Measurements from ENCODE around the gene NLRP5. TPM values are rescaled to one million over a fixed set of nuclear protein-coding genes. Genes with fewer than 3 reads are reported as not detected.

NLRP5 gene
- total RNA-seq, 1 experiment from 2014 or later: not detected

GRCh38 chr19:56092685-56093631, 106.4 kb downstream of the NLRP5 start:
- no peak for DNase-seq
- intact Hi-C loops (cut with micrococcal nuclease; ENCODE audit: unreplicated experiment): no loop called here
- Histone ChIP-seq H3K27me3 (replicated peaks; ENCODE audit: control insufficient read depth, insufficient read depth, low read length) (no peaks in the 10 kb centered on the region), H3K4me3 (ENCODE audit: low read depth, low read length) (no peak overlapping the region), H3K4me1 (no peaks in the 10 kb centered on the region), H3K36me3 (ENCODE audit: control insufficient read depth, insufficient read depth, low read length) (peaks cover 1% of the 10 kb centered on the region), H3K9me3 (no peaks in the 10 kb centered on the region)
- no peak for TF ChIP-seq CTCF (IDR thresholded peaks at IDR 0.05; ENCODE audit: insufficient read depth in 1 of 2, low read depth in 1 of 2, low read length in 1 of 2, severe bottlenecking in 1 of 2, unreplicated experiment in 1 of 2)
- BruUV-seq (replicated peaks): no TSS peak
- H3K4me1 Mint-ChIP-seq (ENCODE audit: low read depth, unreplicated experiment): no peaks in the 10 kb centered on the region
- peak overlapping the region; percentile 2 for H3K27ac Mint-ChIP-seq (ENCODE audit: unreplicated experiment)
- ChIA-PET CTCF (no interaction called here), POLR2A (no interaction called here)
- no peaks in the 10 kb centered on the region for H3K27me3 Mint-ChIP-seq (ENCODE audit: insufficient read depth, unreplicated experiment)
- peaks cover 84% of the 10 kb centered on the region for H3K36me3 Mint-ChIP-seq (ENCODE audit: insufficient read depth, unreplicated experiment)
- no peaks in the 10 kb centered on the region for H3K9me3 Mint-ChIP-seq (ENCODE audit: unreplicated experiment)
- no peak overlapping the region for H3K4me3 Mint-ChIP-seq (ENCODE audit: unreplicated experiment)

GRCh38 chr19:56094449-56094848, 107.9 kb downstream of the NLRP5 start:
- no peak for DNase-seq
- ChIA-PET CTCF (no interaction called here), POLR2A (no interaction called here)
- Histone ChIP-seq H3K36me3 (ENCODE audit: control insufficient read depth, insufficient read depth, low read length) (peaks cover 2% of the 10 kb centered on the region), H3K9me3 (no peaks in the 10 kb centered on the region), H3K4me1 (no peaks in the 10 kb centered on the region), H3K4me3 (ENCODE audit: low read depth, low read length) (no peak overlapping the region), H3K27me3 (replicated peaks; ENCODE audit: control insufficient read depth, insufficient read depth, low read length) (no peaks in the 10 kb centered on the region)
- H3K4me1 Mint-ChIP-seq (ENCODE audit: low read depth, unreplicated experiment): no peaks in the 10 kb centered on the region
- no peak overlapping the region for H3K4me3 Mint-ChIP-seq (ENCODE audit: unreplicated experiment)
- no peak overlapping the region for H3K27ac Mint-ChIP-seq (ENCODE audit: unreplicated experiment)
- intact Hi-C loops (cut with micrococcal nuclease; ENCODE audit: unreplicated experiment): no loop called here
- no peaks in the 10 kb centered on the region for H3K9me3 Mint-ChIP-seq (ENCODE audit: unreplicated experiment)
- TF ChIP-seq CTCF (IDR thresholded peaks at IDR 0.05; ENCODE audit: insufficient read depth in 1 of 2, low read depth in 1 of 2, low read length in 1 of 2, severe bottlenecking in 1 of 2, unreplicated experiment in 1 of 2): no peak
- H3K27me3 Mint-ChIP-seq (ENCODE audit: insufficient read depth, unreplicated experiment): no peaks in the 10 kb centered on the region
- no TSS peak for BruUV-seq (replicated peaks)
- peaks cover 78% of the 10 kb centered on the region for H3K36me3 Mint-ChIP-seq (ENCODE audit: insufficient read depth, unreplicated experiment)

- no TSS peak for BruUV-seq (replicated peaks)
- DNase-seq: no peak
- no peak overlapping the region for H3K4me3 ChIP-seq (ENCODE audit: low read depth, low read length)
- H3K27me3 ChIP-seq (replicated peaks; ENCODE audit: control insufficient read depth, insufficient read depth, low read length): no peaks in the 10 kb centered on the region
- H3K4me1 ChIP-seq: no peaks in the 10 kb centered on the region
- no peaks in the 10 kb centered on the region for H3K9me3 Mint-ChIP-seq (ENCODE audit: unreplicated experiment)
- peaks cover 83% of the 10 kb centered on the region for H3K36me3 Mint-ChIP-seq (ENCODE audit: insufficient read depth, unreplicated experiment)
- H3K27me3 Mint-ChIP-seq (ENCODE audit: insufficient read depth, unreplicated experiment): no peaks in the 10 kb centered on the region
- TF ChIP-seq CTCF (IDR thresholded peaks at IDR 0.05; ENCODE audit: insufficient read depth in 1 of 2, low read depth in 1 of 2, low read length in 1 of 2, severe bottlenecking in 1 of 2, unreplicated experiment in 1 of 2): no peak
- H3K4me1 Mint-ChIP-seq (ENCODE audit: low read depth, unreplicated experiment): no peaks in the 10 kb centered on the region
- no peak overlapping the region for H3K27ac Mint-ChIP-seq (ENCODE audit: unreplicated experiment)
- H3K4me3 Mint-ChIP-seq (ENCODE audit: unreplicated experiment): no peak overlapping the region
- ChIA-PET CTCF (no interaction called here), POLR2A (no interaction called here)
- peaks cover 4% of the 10 kb centered on the region for H3K36me3 ChIP-seq (ENCODE audit: control insufficient read depth, insufficient read depth, low read length)
- intact Hi-C loops (cut with micrococcal nuclease; ENCODE audit: unreplicated experiment): no loop called here
- H3K9me3 ChIP-seq: no peaks in the 10 kb centered on the region
These were observed 110.1 kb downstream of the NLRP5 start for GRCh38 chr19:56096665-56097064.

All from Caco-2 (cell line).